ENCODE measurements around the gene MYRIP. TPM values are rescaled to one million over a fixed set of nuclear protein-coding genes. Genes with fewer than 3 reads are reported as not detected.
"Not testable (repeated sequence)": the region's sequence is repeated elsewhere in the genome, so short reads cannot be mapped to it uniquely, and the experiment has no call there.

The MYRIP gene
- total RNA-seq, 3 donors from 2014 or later (not counting 1 experiment from before 2014, with no cell fraction given): not detected

- Mint-ChIP-seq H3K4me3 (no peak overlapping the region), H3K9me3 (peaks cover 2 to 3% of the 10 kb centered on the region in 2 donors), H3K4me1 (peaks cover 9 to 11% of the 10 kb centered on the region in 2 donors), H3K27me3 (ENCODE audit: low read depth in 2 of 2) (peaks cover 0 to 5% of the 10 kb centered on the region in 2 donors), H3K36me3 (no peaks in the 10 kb centered on the region), H3K27ac (no peak overlapping the region)
- no peak for TF ChIP-seq CTCF (IDR thresholded peaks at IDR 0.05)
- Histone ChIP-seq H3K36me3 (ENCODE audit: control insufficient read depth, insufficient read depth, low read length) (no peaks in the 10 kb centered on the region), H3K27ac (ENCODE audit: low read length) (no peak overlapping the region), H3K27me3 (ENCODE audit: control insufficient read depth, insufficient read depth, low read length) (no peaks in the 10 kb centered on the region), H3K4me3 (ENCODE audit: low read length) (no peak overlapping the region), H3K9me3 (ENCODE audit: control insufficient read depth, insufficient read depth, low read length) (no peaks in the 10 kb centered on the region), H3K4me1 (ENCODE audit: control insufficient read depth, insufficient read depth, low read length) (peaks cover 4% of the 10 kb centered on the region)
- WGBS (ENCODE audit: insufficient coverage): 100% methylated on average over 2 of the region's 3 CpGs
- no peak for DNase-seq
- ATAC-seq: no peak
- intact Hi-C loops (cut with micrococcal nuclease): no loop called here
These were observed 320.1 kb downstream of the MYRIP start for GRCh38 chr3:40129510-40129909.

GRCh38 chr3:40129981-40130380 lies 320.6 kb downstream of the MYRIP start:
- TF ChIP-seq CTCF (IDR thresholded peaks at IDR 0.05): no peak
- peaks cover 2 to 3% of the 10 kb centered on the region in 2 donors for H3K9me3 Mint-ChIP-seq
- H3K9me3 ChIP-seq (ENCODE audit: control insufficient read depth, insufficient read depth, low read length): no peaks in the 10 kb centered on the region
- no peak overlapping the region for H3K4me3 ChIP-seq (ENCODE audit: low read length)
- no peaks in the 10 kb centered on the region for H3K36me3 Mint-ChIP-seq
- no peak overlapping the region for H3K4me3 Mint-ChIP-seq
- WGBS (ENCODE audit: insufficient coverage): 97% methylated on average over 2 of the region's 2 CpGs
- intact Hi-C loops (cut with micrococcal nuclease): no loop called here
- H3K4me1 ChIP-seq (ENCODE audit: control insufficient read depth, insufficient read depth, low read length): peaks cover 4% of the 10 kb centered on the region
- H3K4me1 Mint-ChIP-seq: peaks cover 9 to 11% of the 10 kb centered on the region in 2 donors
- no peak overlapping the region for H3K27ac Mint-ChIP-seq
- no peaks in the 10 kb centered on the region for H3K36me3 ChIP-seq (ENCODE audit: control insufficient read depth, insufficient read depth, low read length)
- DNase-seq: no peak
- no peak for ATAC-seq
- H3K27me3 Mint-ChIP-seq (ENCODE audit: low read depth in 2 of 2): peaks cover under 1 to 5% of the 10 kb centered on the region in 2 donors
- no peaks in the 10 kb centered on the region for H3K27me3 ChIP-seq (ENCODE audit: control insufficient read depth, insufficient read depth, low read length)
- H3K27ac ChIP-seq (ENCODE audit: low read length): no peak overlapping the region

- ATAC-seq: no peak
- Mint-ChIP-seq H3K4me1 (peaks cover 9 to 11% of the 10 kb centered on the region in 2 donors), H3K27me3 (ENCODE audit: low read depth in 2 of 2) (peaks cover 5% of the 10 kb centered on the region in 2 donors), H3K27ac (no peak overlapping the region), H3K4me3 (no peak overlapping the region), H3K9me3 (peaks cover 4 to 5% of the 10 kb centered on the region in 2 donors), H3K36me3 (no peaks in the 10 kb centered on the region)
- Histone ChIP-seq H3K4me1 (ENCODE audit: control insufficient read depth, insufficient read depth, low read length) (peaks cover 4% of the 10 kb centered on the region), H3K27me3 (ENCODE audit: control insufficient read depth, insufficient read depth, low read length) (no peaks in the 10 kb centered on the region), H3K36me3 (ENCODE audit: control insufficient read depth, insufficient read depth, low read length) (no peaks in the 10 kb centered on the region), H3K9me3 (ENCODE audit: control insufficient read depth, insufficient read depth, low read length) (no peaks in the 10 kb centered on the region), H3K4me3 (ENCODE audit: low read length) (no peak overlapping the region), H3K27ac (ENCODE audit: low read length) (no peak overlapping the region)
- DNase-seq: no peak
- intact Hi-C loops (cut with micrococcal nuclease): no loop called here
- TF ChIP-seq CTCF (IDR thresholded peaks at IDR 0.05): no peak
These were observed 321.3 kb downstream of the MYRIP start for GRCh38 chr3:40130721-40131120.

- H3K4me3 ChIP-seq (ENCODE audit: low read length); H3K27me3 ChIP-seq (ENCODE audit: control insufficient read depth, insufficient read depth, low read length); H3K9me3 ChIP-seq (ENCODE audit: control insufficient read depth, insufficient read depth, low read length); H3K4me3 Mint-ChIP-seq; H3K4me1 ChIP-seq (ENCODE audit: control insufficient read depth, insufficient read depth, low read length); H3K36me3 ChIP-seq (ENCODE audit: control insufficient read depth, insufficient read depth, low read length); ATAC-seq; intact Hi-C loops (cut with micrococcal nuclease); H3K36me3 Mint-ChIP-seq; H3K27ac Mint-ChIP-seq; H3K9me3 Mint-ChIP-seq; DNase-seq; H3K4me1 Mint-ChIP-seq; H3K27ac ChIP-seq (ENCODE audit: low read length): not testable (repeated sequence)
- H3K27me3 Mint-ChIP-seq (ENCODE audit: low read depth in 2 of 2): peaks cover 7 to 11% of the 10 kb centered on the region in 2 donors
- 94% methylated on average over 22 of the region's 22 CpGs for WGBS (ENCODE audit: insufficient coverage)
These were observed 324.6 kb downstream of the MYRIP start for GRCh38 chr3:40133886-40134575.
